ENCODE measurements around the gene CHMP5.

CHMP5 gene

GRCh38 chr9:33263131-33264002, 1.5 kb upstream of the CHMP5 start:
- peak overlapping the region; percentile 93 for H3K9ac ChIP-seq (ENCODE audit: low read depth, low read length)
- no peak overlapping the region for H3K27ac ChIP-seq (ENCODE audit: low read length)
- peaks cover 4% of the 10 kb centered on the region for H3K4me1 ChIP-seq (ENCODE audit: insufficient read depth, low read length)
- peak overlapping the region; percentile 98 for H3K4me3 ChIP-seq (ENCODE audit: low read length)
- no peaks in the 10 kb centered on the region for H3K9me3 ChIP-seq (ENCODE audit: insufficient read depth, low read depth, low read length)
- H3K36me3 ChIP-seq (ENCODE audit: insufficient read depth, low read depth, low read length) = peaks cover 61% of the 10 kb centered on the region
- no peaks in the 10 kb centered on the region for H3K27me3 ChIP-seq (ENCODE audit: insufficient read depth, low read length)

GRCh38 chr9:33264003-33264472, 811 bp upstream of the CHMP5 start:
- H3K4me1 ChIP-seq (ENCODE audit: insufficient read depth, low read length) = peaks cover 4% of the 10 kb centered on the region
- H3K27me3 ChIP-seq (ENCODE audit: insufficient read depth, low read length) = no peaks in the 10 kb centered on the region
- H3K4me3 ChIP-seq (ENCODE audit: low read length) = peak overlapping the region; percentile 98
- H3K36me3 ChIP-seq (ENCODE audit: insufficient read depth, low read depth, low read length) = peaks cover 61% of the 10 kb centered on the region
- H3K27ac ChIP-seq (ENCODE audit: low read length) = peak overlapping the region; percentile 20
- no peaks in the 10 kb centered on the region for H3K9me3 ChIP-seq (ENCODE audit: insufficient read depth, low read depth, low read length)
- H3K9ac ChIP-seq (ENCODE audit: low read depth, low read length) = peak overlapping the region; percentile 93

- H3K27me3 ChIP-seq (ENCODE audit: insufficient read depth, low read length) = no peaks in the 10 kb centered on the region
- H3K27ac ChIP-seq (ENCODE audit: low read length) = no peak overlapping the region
Observed at GRCh38 chr9:33265211-33265865, 489 bp downstream of the CHMP5 start.

GRCh38 chr9:33267151-33267767, 2.4 kb downstream of the CHMP5 start:
- no peak overlapping the region for H3K27ac ChIP-seq (ENCODE audit: low read length)
- no peak overlapping the region for H3K4me3 ChIP-seq (ENCODE audit: low read length)
- H3K4me1 ChIP-seq (ENCODE audit: insufficient read depth, low read length) = peaks cover 4% of the 10 kb centered on the region
- H3K36me3 ChIP-seq (ENCODE audit: insufficient read depth, low read depth, low read length) = peaks cover 55% of the 10 kb centered on the region
- H3K9me3 ChIP-seq (ENCODE audit: insufficient read depth, low read depth, low read length) = no peaks in the 10 kb centered on the region
- H3K9ac ChIP-seq (ENCODE audit: low read depth, low read length) = no peak overlapping the region
- H3K27me3 ChIP-seq (ENCODE audit: insufficient read depth, low read length) = no peaks in the 10 kb centered on the region

More at GRCh38 chr9:33265211-33265865, 489 bp downstream of the CHMP5 start:
- Histone ChIP-seq H3K36me3 (ENCODE audit: insufficient read depth, low read depth, low read length) (peaks cover 56% of the 10 kb centered on the region), H3K9ac (ENCODE audit: low read depth, low read length) (peak overlapping the region; percentile 85), H3K9me3 (ENCODE audit: insufficient read depth, low read depth, low read length) (no peaks in the 10 kb centered on the region), H3K4me3 (ENCODE audit: low read length) (peak overlapping the region; percentile 91), H3K4me1 (ENCODE audit: insufficient read depth, low read length) (peaks cover 4% of the 10 kb centered on the region)

- Histone ChIP-seq H3K4me3 (ENCODE audit: low read length) (no peak overlapping the region), H3K9me3 (ENCODE audit: insufficient read depth, low read depth, low read length) (no peaks in the 10 kb centered on the region), H3K27ac (ENCODE audit: low read length) (no peak overlapping the region), H3K4me1 (ENCODE audit: insufficient read depth, low read length) (peaks cover 4% of the 10 kb centered on the region), H3K9ac (ENCODE audit: low read depth, low read length) (no peak overlapping the region), H3K36me3 (ENCODE audit: insufficient read depth, low read depth, low read length) (peaks cover 75% of the 10 kb centered on the region), H3K27me3 (ENCODE audit: insufficient read depth, low read length) (no peaks in the 10 kb centered on the region)
Observed at GRCh38 chr9:33270146-33270545, 5.3 kb downstream of the CHMP5 start.

- no peaks in the 10 kb centered on the region for H3K4me1 ChIP-seq (ENCODE audit: insufficient read depth, low read length)
- H3K4me3 ChIP-seq (ENCODE audit: low read length) = no peak overlapping the region
- H3K27ac ChIP-seq (ENCODE audit: low read length) = no peak overlapping the region
- H3K36me3 ChIP-seq (ENCODE audit: insufficient read depth, low read depth, low read length) = peaks cover 85% of the 10 kb centered on the region
- no peaks in the 10 kb centered on the region for H3K9me3 ChIP-seq (ENCODE audit: insufficient read depth, low read depth, low read length)
- H3K27me3 ChIP-seq (ENCODE audit: insufficient read depth, low read length) = no peaks in the 10 kb centered on the region
- H3K9ac ChIP-seq (ENCODE audit: low read depth, low read length) = no peak overlapping the region
Observed at GRCh38 chr9:33272061-33272460, 7.2 kb downstream of the CHMP5 start.

GRCh38 chr9:33273266-33273971, 8.6 kb downstream of the CHMP5 start:
- H3K9ac ChIP-seq (ENCODE audit: low read depth, low read length) = no peak overlapping the region
- peaks cover 85% of the 10 kb centered on the region for H3K36me3 ChIP-seq (ENCODE audit: insufficient read depth, low read depth, low read length)
- no peak overlapping the region for H3K4me3 ChIP-seq (ENCODE audit: low read length)
- H3K27me3 ChIP-seq (ENCODE audit: insufficient read depth, low read length) = no peaks in the 10 kb centered on the region
- no peaks in the 10 kb centered on the region for H3K4me1 ChIP-seq (ENCODE audit: insufficient read depth, low read length)
- no peaks in the 10 kb centered on the region for H3K9me3 ChIP-seq (ENCODE audit: insufficient read depth, low read depth, low read length)
- H3K27ac ChIP-seq (ENCODE audit: low read length) = no peak overlapping the region

GRCh38 chr9:33273972-33274328, 9.1 kb downstream of the CHMP5 start:
- peaks cover 85% of the 10 kb centered on the region for H3K36me3 ChIP-seq (ENCODE audit: insufficient read depth, low read depth, low read length)
- H3K9me3 ChIP-seq (ENCODE audit: insufficient read depth, low read depth, low read length) = no peaks in the 10 kb centered on the region
- no peaks in the 10 kb centered on the region for H3K4me1 ChIP-seq (ENCODE audit: insufficient read depth, low read length)
- H3K9ac ChIP-seq (ENCODE audit: low read depth, low read length) = no peak overlapping the region
- no peak overlapping the region for H3K4me3 ChIP-seq (ENCODE audit: low read length)
- H3K27me3 ChIP-seq (ENCODE audit: insufficient read depth, low read length) = no peaks in the 10 kb centered on the region
- H3K27ac ChIP-seq (ENCODE audit: low read length) = no peak overlapping the region

- peaks cover 88% of the 10 kb centered on the region for H3K36me3 ChIP-seq (ENCODE audit: insufficient read depth, low read depth, low read length)
- no peak overlapping the region for H3K9ac ChIP-seq (ENCODE audit: low read depth, low read length)
Observed at GRCh38 chr9:33277484-33277883, 12.6 kb downstream of the CHMP5 start.

GRCh38 chr9:33285502-33285901, 20.7 kb downstream of the CHMP5 start:
- H3K27me3 ChIP-seq (ENCODE audit: insufficient read depth, low read length) = no peaks in the 10 kb centered on the region
- H3K4me3 ChIP-seq (ENCODE audit: low read length) = no peak overlapping the region
- no peak overlapping the region for H3K9ac ChIP-seq (ENCODE audit: low read depth, low read length)
- no peaks in the 10 kb centered on the region for H3K9me3 ChIP-seq (ENCODE audit: insufficient read depth, low read depth, low read length)
- no peaks in the 10 kb centered on the region for H3K4me1 ChIP-seq (ENCODE audit: insufficient read depth, low read length)
- H3K27ac ChIP-seq (ENCODE audit: low read length) = no peak overlapping the region
- peaks cover 24% of the 10 kb centered on the region for H3K36me3 ChIP-seq (ENCODE audit: insufficient read depth, low read depth, low read length)

More at GRCh38 chr9:33277484-33277883, 12.6 kb downstream of the CHMP5 start:
- Histone ChIP-seq H3K4me1 (ENCODE audit: insufficient read depth, low read length) (no peaks in the 10 kb centered on the region), H3K27ac (ENCODE audit: low read length) (no peak overlapping the region), H3K4me3 (ENCODE audit: low read length) (no peak overlapping the region), H3K9me3 (ENCODE audit: insufficient read depth, low read depth, low read length) (no peaks in the 10 kb centered on the region), H3K27me3 (ENCODE audit: insufficient read depth, low read length) (no peaks in the 10 kb centered on the region)

- Histone ChIP-seq H3K36me3 (ENCODE audit: insufficient read depth, low read depth, low read length) (peaks cover 11% of the 10 kb centered on the region; the same call in 1 of the 2 replicates), H3K9me3 (ENCODE audit: insufficient read depth, low read depth, low read length) (no peaks in the 10 kb centered on the region), H3K4me1 (ENCODE audit: insufficient read depth, low read length) (no peaks in the 10 kb centered on the region), H3K27ac (ENCODE audit: low read length) (no peak overlapping the region), H3K4me3 (ENCODE audit: low read length) (no peak overlapping the region), H3K9ac (ENCODE audit: low read depth, low read length) (no peak overlapping the region), H3K27me3 (ENCODE audit: insufficient read depth, low read length) (no peaks in the 10 kb centered on the region)
Observed at GRCh38 chr9:33287087-33287490, 22.2 kb downstream of the CHMP5 start.

Data from iPS-20b (cell line).